MCF 10A (cell line): ENCODE data around the gene SLC44A4. TPM values are rescaled to one million over a fixed set of nuclear protein-coding genes. Genes with fewer than 3 reads are reported as not detected.
"Not testable (repeated sequence)": the region's sequence is repeated elsewhere in the genome, so short reads cannot be mapped to it uniquely, and the experiment has no call there.

ENCODE experiments used
- BruUV-seq: library from RNA; stranded (reverse); fragments of 400-500 nt; replicated peaks from 2 replicates; lab custom pipeline; 2021; lab: Mats Ljungman, UMichigan
- CTCF ChIA-PET: fragments of 300-600 bp; sonication (Branson Sonifier 250); formaldehyde crosslinking; extraction: SDS; loops from one replicate; lab custom pipeline; 2021; ENCODE audit warnings: antibody characterized with exemption, inconsistent platforms; lab: Yijun Ruan, JAX
- POLR2A ChIA-PET: fragments of 300-600, 350-650 bp; sonication (Branson Sonifier 250); formaldehyde crosslinking; extraction: SDS; loops from one replicate; lab custom pipeline; 2020; ENCODE audit warnings: antibody characterized with exemption, inconsistent platforms; lab: Yijun Ruan, JAX
- DNase-seq: peaks from one replicate; pipeline ENCODE4 v3.0.0-alpha.2; 2018; ENCODE audit not compliant: unreplicated experiment
- H3K27ac Mint-ChIP-seq: one replicate; pipeline ENCODE4 v1.8.0; 2022; ENCODE audit warnings: mild to moderate bottlenecking, low read depth, mixed read lengths; ENCODE audit not compliant: unreplicated experiment
- H3K27me3 Mint-ChIP-seq: one replicate; pipeline ENCODE4 v1.8.0; 2022; ENCODE audit warnings: mixed read lengths; ENCODE audit not compliant: insufficient read depth, unreplicated experiment
- H3K36me3 Mint-ChIP-seq: one replicate; pipeline ENCODE4 v1.8.0; 2022; ENCODE audit warnings: mild to moderate bottlenecking, moderate library complexity, mixed read lengths; ENCODE audit not compliant: insufficient read depth, unreplicated experiment
- H3K4me1 Mint-ChIP-seq: one replicate; pipeline ENCODE4 v1.8.0; 2022; ENCODE audit warnings: mixed read lengths; ENCODE audit not compliant: insufficient read depth, unreplicated experiment
- H3K4me3 Mint-ChIP-seq: one replicate; pipeline ENCODE4 v1.8.0; 2022; ENCODE audit warnings: mild to moderate bottlenecking, moderate library complexity, mixed read lengths; ENCODE audit not compliant: unreplicated experiment
- H3K9me3 Mint-ChIP-seq: one replicate; pipeline ENCODE4 v1.8.0; 2022; ENCODE audit warnings: mixed read lengths; ENCODE audit not compliant: unreplicated experiment
- CTCF ChIP-seq: fragments of 200-600 bp; IDR thresholded peaks from one replicate; pipeline ENCODE4 v1.8.0; 2022; ENCODE audit warnings: antibody characterized with exemption, mild to moderate bottlenecking; ENCODE audit not compliant: unreplicated experiment
- intact Hi-C: fragments of 100-400 bp; cut with micrococcal nuclease; formaldehyde crosslinking; loops from 2 replicates; pipeline ENCODE4 v1.14.1; 2022
- total RNA-seq: library from RNA; stranded (reverse); gene quantifications from 2 replicates; pipeline ENCODE4 v1.2.3, GENCODE V29; 2022

Gene SLC44A4
- total RNA-seq, 1 experiment from 2014 or later: not detected

GRCh38 chr6:31842053-31842452 is 36.7 kb downstream of the SLC44A4 start:
- peaks cover 51% of the 10 kb centered on the region for H3K36me3 Mint-ChIP-seq
- H3K4me3 Mint-ChIP-seq: no peak overlapping the region
- no peak for DNase-seq
- ChIA-PET CTCF (no interaction called here), POLR2A (interaction anchor here (0.9 kb wide), 1 partner anchor 181 kb away, joined by 3 read pairs; the partner anchor contains the start of gene C6orf47)
- H3K27ac Mint-ChIP-seq: no peak overlapping the region
- H3K9me3 Mint-ChIP-seq: no peaks in the 10 kb centered on the region
- BruUV-seq: no TSS peak
- H3K27me3 Mint-ChIP-seq: no peaks in the 10 kb centered on the region
- no peak for TF ChIP-seq CTCF
- peaks cover 7% of the 10 kb centered on the region for H3K4me1 Mint-ChIP-seq
- intact Hi-C loops: no loop called here

- H3K4me3 Mint-ChIP-seq, BruUV-seq, H3K27ac Mint-ChIP-seq, H3K27me3 Mint-ChIP-seq, H3K9me3 Mint-ChIP-seq, DNase-seq: not testable (repeated sequence)
- ChIA-PET POLR2A (interaction anchor here (0.6 to 11.2 kb wide), 6 partner anchors 8 to 185 kb away, joined by 3 to 202 read pairs (median 4); partner anchors contain the start of genes HSPA1B and NEU1), CTCF (interaction anchor here (0.6 kb wide), 2 partner anchors 23 to 50 kb away, joined by 3 read pairs; partner anchors contain the start of gene NEU1)
- intact Hi-C loops: loop anchor here (10.0 kb wide), 1 partner anchor 115 kb away; the partner anchor contains the start of genes NELFE and SKIC2
- peaks cover 74% of the 10 kb centered on the region for H3K36me3 Mint-ChIP-seq
- H3K4me1 Mint-ChIP-seq: peaks cover 13% of the 10 kb centered on the region
These were observed 39.0 kb downstream of the SLC44A4 start for GRCh38 chr6:31839779-31840126.

- Mint-ChIP-seq H3K36me3 (peaks cover 79% of the 10 kb centered on the region), H3K27ac (no peak overlapping the region)
- intact Hi-C loops: loop anchor here (10.0 kb wide), 1 partner anchor 116 kb away; the partner anchor contains the start of genes NELFE and SKIC2
These were observed 39.8 kb downstream of the SLC44A4 start for GRCh38 chr6:31838968-31839367.

GRCh38 chr6:31838114-31838553 is 40.7 kb downstream of the SLC44A4 start:
- not testable (repeated sequence) for DNase-seq, H3K9me3 Mint-ChIP-seq, H3K27ac Mint-ChIP-seq, BruUV-seq, H3K27me3 Mint-ChIP-seq
- H3K36me3 Mint-ChIP-seq: peaks cover 79% of the 10 kb centered on the region
- ChIA-PET POLR2A (interaction anchor here (0.7 to 11.2 kb wide), 9 partner anchors 15 to 173 kb away, joined by 3 to 202 read pairs (median 4); partner anchors contain the start of genes GPANK1, HSPA1A, HSPA1B and HSPA1L), CTCF (interaction anchor here (0.6 to 0.9 kb wide), 3 partner anchors 40 to 1027 kb away, joined by 3 to 6 read pairs (median 4); partner anchors contain the start of gene DDAH2)
- intact Hi-C loops: loop anchor here (10.0 kb wide), 1 partner anchor 117 kb away; the partner anchor contains the start of genes NELFE and SKIC2
- peaks cover 18% of the 10 kb centered on the region for H3K4me1 Mint-ChIP-seq
- peak overlapping the region; percentile 86 for H3K4me3 Mint-ChIP-seq

More at GRCh38 chr6:31838968-31839367, 39.8 kb downstream of the SLC44A4 start:
- no TSS peak for BruUV-seq
- POLR2A ChIA-PET: interaction anchor here (0.7 to 11.2 kb wide), 9 partner anchors 9 to 174 kb away, joined by 3 to 202 read pairs (median 5); partner anchors contain the start of genes GPANK1, HSPA1A, HSPA1B and HSPA1L
- CTCF ChIA-PET: interaction anchor here (0.6 to 0.9 kb wide), 4 partner anchors 23 to 110 kb away, joined by 3 to 6 read pairs (median 4); partner anchors contain the start of genes DDAH2 and NEU1
- peak overlapping the region; percentile 86 for H3K4me3 Mint-ChIP-seq
- peaks cover 18% of the 10 kb centered on the region for H3K4me1 Mint-ChIP-seq
- TF ChIP-seq CTCF: no peak
- no peaks in the 10 kb centered on the region for H3K9me3 Mint-ChIP-seq
- DNase-seq: no peak
- no peaks in the 10 kb centered on the region for H3K27me3 Mint-ChIP-seq
